PC-3 (cell line): ENCODE measurements around the gene CACUL1.

ENCODE experiments used
- EZH2 ChIP-seq: fragments of 300-600 bp; sonication (generic); IDR thresholded peaks from one replicate; pipeline ENCODE4 v1.6.1; 2017; ENCODE audit warnings: antibody characterized with exemption, mild to moderate bottlenecking, low read length; ENCODE audit not compliant: unreplicated experiment
- EZH2phosphoT487 ChIP-seq: fragments of 300-600 bp; sonication (generic); IDR thresholded peaks from 2 replicates; pipeline ENCODE4 v1.6.1; 2018; ENCODE audit warnings: mild to moderate bottlenecking, antibody characterized with exemption, low read length, borderline replicate concordance
- TF ChIP-seq, protein P1 (sequence below): fragments of 300-600 bp; sonication (generic); conservative IDR thresholded peaks from 2 replicates; pipeline ENCODE4 v1.5.1; 2017; ENCODE audit warnings: antibody characterized with exemption, low read depth, mild to moderate bottlenecking, low read length

DNA sequence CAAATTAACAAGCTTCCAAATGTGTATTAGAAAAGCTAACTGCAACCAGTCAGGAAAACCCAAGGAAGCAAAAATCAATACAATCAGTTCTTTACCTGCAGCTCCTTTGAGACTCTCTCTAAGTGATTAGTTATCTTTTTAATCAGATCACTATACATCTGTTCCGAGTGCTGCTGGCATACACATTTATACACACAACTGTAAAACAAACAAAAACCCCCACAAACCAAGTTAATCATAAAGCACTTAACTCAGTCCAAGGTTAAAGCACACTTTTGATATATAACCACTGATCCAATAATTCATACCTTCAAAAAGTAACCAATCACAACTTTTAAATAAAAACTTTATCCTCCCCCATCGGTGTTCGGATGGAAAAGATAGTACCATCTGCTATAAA is 25.6 kb downstream of the CACUL1 start:
- TF ChIP-seq, protein P1, sequence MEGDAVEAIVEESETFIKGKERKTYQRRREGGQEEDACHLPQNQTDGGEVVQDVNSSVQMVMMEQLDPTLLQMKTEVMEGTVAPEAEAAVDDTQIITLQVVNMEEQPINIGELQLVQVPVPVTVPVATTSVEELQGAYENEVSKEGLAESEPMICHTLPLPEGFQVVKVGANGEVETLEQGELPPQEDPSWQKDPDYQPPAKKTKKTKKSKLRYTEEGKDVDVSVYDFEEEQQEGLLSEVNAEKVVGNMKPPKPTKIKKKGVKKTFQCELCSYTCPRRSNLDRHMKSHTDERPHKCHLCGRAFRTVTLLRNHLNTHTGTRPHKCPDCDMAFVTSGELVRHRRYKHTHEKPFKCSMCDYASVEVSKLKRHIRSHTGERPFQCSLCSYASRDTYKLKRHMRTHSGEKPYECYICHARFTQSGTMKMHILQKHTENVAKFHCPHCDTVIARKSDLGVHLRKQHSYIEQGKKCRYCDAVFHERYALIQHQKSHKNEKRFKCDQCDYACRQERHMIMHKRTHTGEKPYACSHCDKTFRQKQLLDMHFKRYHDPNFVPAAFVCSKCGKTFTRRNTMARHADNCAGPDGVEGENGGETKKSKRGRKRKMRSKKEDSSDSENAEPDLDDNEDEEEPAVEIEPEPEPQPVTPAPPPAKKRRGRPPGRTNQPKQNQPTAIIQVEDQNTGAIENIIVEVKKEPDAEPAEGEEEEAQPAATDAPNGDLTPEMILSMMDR: no peak
- TF ChIP-seq EZH2 (no peak), EZH2phosphoT487 (no peak)
